Panc1 (cell line): Measurements from ENCODE around the gene CAMK1D.

Source experiments
- CTCF ChIP-seq: fragments of 450-650 bp; IDR thresholded peaks from 2 replicates; pipeline ENCODE4 v1.5.1; 2017; ENCODE audit warnings: mild to moderate bottlenecking
- REST ChIP-seq, 2 experiments: IDR thresholded peaks; 2 replicates each; pipeline ENCODE4 v1.6.1; 2011 to 2012; ENCODE audit warnings: low read depth in 2 of 2, control low read depth in 1 of 2, low read length in 1 of 2, mild to moderate bottlenecking in 1 of 2, moderate library complexity in 1 of 2; ENCODE audit not compliant: insufficient read depth in 1 of 2

DNA sequence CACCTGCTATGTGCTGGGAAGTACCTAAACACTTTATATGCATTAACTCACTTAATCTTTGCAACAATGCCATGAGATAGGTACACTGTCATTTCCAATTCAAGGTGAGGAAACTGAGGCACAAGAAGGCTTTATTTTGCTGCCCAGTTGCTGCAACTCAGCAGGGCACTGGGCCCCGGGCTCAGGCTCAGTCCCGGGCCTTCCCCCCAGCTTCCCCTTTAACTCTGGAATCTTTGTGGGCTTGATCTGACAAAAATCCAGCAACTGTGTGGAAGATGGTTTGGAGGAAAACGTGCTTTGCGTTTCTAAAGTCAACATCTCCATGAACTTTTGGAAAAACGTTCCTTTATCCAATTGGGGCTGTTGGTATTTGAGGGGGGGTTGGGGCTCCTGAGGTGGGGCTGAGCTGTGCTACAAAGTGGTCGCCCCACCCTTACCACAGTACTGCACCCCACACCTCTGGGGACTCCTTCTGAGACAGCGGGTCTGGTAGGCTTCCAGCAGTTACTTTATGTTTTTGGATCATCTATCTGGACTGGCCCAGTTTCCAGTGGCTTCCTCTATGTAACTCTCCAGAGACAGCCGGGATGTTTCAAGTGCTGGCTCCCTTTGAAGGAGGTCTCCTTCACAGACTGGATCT is 40.5 kb upstream of the CAMK1D start:
- TF ChIP-seq CTCF (no peak), REST (IDR thresholded peaks at IDR 0.05; ENCODE audit: insufficient read depth in 1 of 2, low read depth in 2 of 2, low read length in 1 of 2) (no peak)
